T-helper 17 cell (primary cell): ENCODE measurements around the gene CCDC33. TPM values are rescaled to one million over a fixed set of nuclear protein-coding genes. Genes with fewer than 3 reads are reported as not detected.
A peak's percentile ranks its signal among the peaks of the same experiment; 100 is the strongest.

ENCODE experiments used
- ATAC-seq: fragments of 150-1000 bp; cut with Tn5 transposase; 2 replicates; pipeline ENCODE4 v1.10.0; 2021; ENCODE audit warnings: mild to moderate bottlenecking, moderate library complexity
- DNase-seq, 3 donors: peaks; one replicate each; pipeline versions ENCODE4 v3.0.0 to v3.0.0-alpha.2; 2020 to 2021
- H3K9me3 ChIP-seq: one replicate; pipeline ENCODE4 v1.7.0; 2013; ENCODE audit warnings: low read length, mild to moderate bottlenecking; ENCODE audit not compliant: control insufficient read depth, poor library complexity, severe bottlenecking
- H3K27ac Mint-ChIP-seq: one replicate; pipeline ENCODE4 v1.8.0; 2022; ENCODE audit warnings: mild to moderate bottlenecking, moderate library complexity, mixed read lengths
- H3K27me3 Mint-ChIP-seq: one replicate; pipeline ENCODE4 v1.8.0; 2022; ENCODE audit warnings: mixed read lengths
- H3K36me3 Mint-ChIP-seq: one replicate; pipeline ENCODE4 v1.8.0; 2022; ENCODE audit warnings: low read depth, mixed read lengths
- H3K4me1 Mint-ChIP-seq: one replicate; pipeline ENCODE4 v1.8.0; 2022; ENCODE audit warnings: mild to moderate bottlenecking, mixed read lengths
- H3K4me3 Mint-ChIP-seq: one replicate; pipeline ENCODE4 v1.8.0; 2022; ENCODE audit warnings: mild to moderate bottlenecking, moderate library complexity, mixed read lengths
- total RNA-seq, 4 donors: library from RNA in 2 of 4; stranded (reverse) in 2 of 4; gene quantifications; one replicate each; pipeline ENCODE4 v1.2.3 and lab custom pipeline; 2022 to 2026

CCDC33 gene
- total RNA-seq, 2 donors from 2014 or later, result not detected

GRCh38 chr15:74383695-74384565, 147.8 kb downstream of the CCDC33 start:
- Mint-ChIP-seq H3K27me3 (no peaks in the 10 kb centered on the region), H3K36me3 (no peaks in the 10 kb centered on the region), H3K4me1 (peaks cover 13% of the 10 kb centered on the region), H3K4me3 (peak overlapping the region; percentile 50), H3K27ac (peak overlapping the region; percentile 92)
- ATAC-seq (peak; percentile 57), DNase-seq (peak in 1 of 3 donors; percentile 16)
- H3K9me3 ChIP-seq, result no peaks in the 10 kb centered on the region

- Mint-ChIP-seq H3K27me3 (no peaks in the 10 kb centered on the region), H3K4me3 (peak overlapping the region; percentile 50), H3K4me1 (peaks cover 13% of the 10 kb centered on the region), H3K27ac (peak overlapping the region; percentile 92), H3K36me3 (no peaks in the 10 kb centered on the region)
- ATAC-seq (no peak), DNase-seq (no peak)
- H3K9me3 ChIP-seq, result no peaks in the 10 kb centered on the region
Observed at GRCh38 chr15:74384566-74384880, 148.4 kb downstream of the CCDC33 start.

GRCh38 chr15:74384881-74385643, 148.9 kb downstream of the CCDC33 start:
- peak; percentile 77 for ATAC-seq
- H3K27ac Mint-ChIP-seq, result peak overlapping the region; percentile 92
- no peaks in the 10 kb centered on the region for H3K27me3 Mint-ChIP-seq
- no peaks in the 10 kb centered on the region for H3K9me3 ChIP-seq
- peaks cover 13% of the 10 kb centered on the region for H3K4me1 Mint-ChIP-seq
- H3K4me3 Mint-ChIP-seq, result no peak overlapping the region
- no peak for DNase-seq
- no peaks in the 10 kb centered on the region for H3K36me3 Mint-ChIP-seq

GRCh38 chr15:74385733-74386132, 149.6 kb downstream of the CCDC33 start:
- no peaks in the 10 kb centered on the region for H3K9me3 ChIP-seq
- no peaks in the 10 kb centered on the region for H3K36me3 Mint-ChIP-seq
- no peak overlapping the region for H3K4me3 Mint-ChIP-seq
- no peak for DNase-seq
- H3K27ac Mint-ChIP-seq, result peak overlapping the region; percentile 61
- H3K27me3 Mint-ChIP-seq, result no peaks in the 10 kb centered on the region
- ATAC-seq, result no peak
- peaks cover 16% of the 10 kb centered on the region for H3K4me1 Mint-ChIP-seq

Other genes with a start within 250 kb of the CCDC33 start
- gene STOML1, start 244.0 kb upstream of the CCDC33 start, total RNA-seq, result 1 to 10 TPM; 3.7 to 5.6 TPM
- 10 to 100 TPM; 47.6 to 52.6 TPM for gene PML, start 241.6 kb upstream of the CCDC33 start, total RNA-seq
- 1 to 10 TPM in 1 of 2 donors, not detected in 1; 1.0 TPM for gene GOLGA6A, start 153.8 kb upstream of the CCDC33 start, total RNA-seq
- gene ISLR2, start 105.7 kb upstream of the CCDC33 start, total RNA-seq, result not detected
- gene ISLR, start 62.6 kb upstream of the CCDC33 start, total RNA-seq, result not detected
- gene STRA6, start 33.5 kb upstream of the CCDC33 start, total RNA-seq, result not detected
- not detected for gene CYP11A1, start 131.3 kb downstream of the CCDC33 start, total RNA-seq
- 1 to 10 TPM; 2.2 to 3.6 TPM for gene SEMA7A, start 197.6 kb downstream of the CCDC33 start, total RNA-seq
- gene UBL7, start 224.8 kb downstream of the CCDC33 start, total RNA-seq, result 10 to 100 TPM; 28.0 to 28.2 TPM